HCT116 (cell line): ENCODE measurements around the gene HPN. TPM values are rescaled to one million over a fixed set of nuclear protein-coding genes. Genes with fewer than 3 reads are reported as not detected.

Source experiments
- ATAC-seq: fragments of 200-7000 bp; cut with Tn5 transposase; 2 replicates; pipeline ENCODE4 v1.9.1; 2020; ENCODE audit warnings: mild to moderate bottlenecking, moderate library complexity
- BruUV-seq: library from RNA; stranded (reverse); fragments of 400-500 nt; replicated peaks from 2 replicates; lab custom pipeline; 2021; lab: Mats Ljungman, UMichigan
- CTCF ChIA-PET: fragments of 300-600 bp; sonication (Branson Sonifier 250); formaldehyde crosslinking; loops from one replicate; lab custom pipeline; 2021; ENCODE audit warnings: antibody characterized with exemption; lab: Charles Lee
- POLR2A ChIA-PET: fragments of 300-600, 350-600 bp; sonication (Branson Sonifier 250); formaldehyde crosslinking; loops from one replicate; lab custom pipeline; 2021; ENCODE audit warnings: antibody characterized with exemption; lab: Charles Lee
- RAD21 ChIA-PET, 2 experiments: fragments of 300-600 bp; sonication (Branson Sonifier 250); formaldehyde crosslinking; loops; one replicate each; lab custom pipeline; 2023; ENCODE audit warnings: low total read pairs in 2 of 2; ENCODE audit not compliant: uncharacterized antibody in 2 of 2, unreplicated experiment in 2 of 2, low non-redundant PET in 1 of 2; lab: Charles Lee
- DNase-seq: peaks from one replicate; pipeline ENCODE4 v3.0.0-alpha.2; 2010; ENCODE audit warnings: low read depth, low spot score
- H2AFZ ChIP-seq: fragments of 200-600 bp; shearing (Covaris generic), sonication (generic); 2 replicates; pipeline ENCODE4 v1.6.1; 2017; ENCODE audit warnings: low read depth, mixed run types, mixed read lengths, antibody characterized with exemption, low read length; ENCODE audit not compliant: poor library complexity, severe bottlenecking
- H3K27ac ChIP-seq: 2 replicates; pipeline ENCODE4 v1.5.1; 2012; ENCODE audit warnings: low read depth, low read length
- H3K27me3 ChIP-seq: fragments of 200-600 bp; sonication (generic); 2 replicates; pipeline ENCODE4 v1.6.1; 2016; ENCODE audit warnings: mixed run types, low read length, mixed read lengths; ENCODE audit not compliant: insufficient read depth
- H3K36me3 ChIP-seq, 2 experiments: fragments of 200-500 bp in 1 of 2; fragments of 200-600 bp in 1 of 2; sonication (Bioruptor generic) in 1 of 2; sonication (generic) in 1 of 2; 2 replicates each; pipeline versions ENCODE4 v1.5.1 to v1.6.1; 2014 to 2016; ENCODE audit warnings: low read length in 2 of 2, inconsistent platforms in 1 of 2, mixed read lengths in 1 of 2, mixed run types in 1 of 2; ENCODE audit not compliant: insufficient read depth in 2 of 2, control insufficient read depth in 1 of 2
- H3K4me1 ChIP-seq, 2 experiments: fragments of 200-600 bp in 1 of 2; sonication (generic) in 1 of 2; 2 replicates each; pipeline versions ENCODE4 v1.5.1 to v1.6.1; 2012 to 2017; ENCODE audit warnings: low read length in 2 of 2, inconsistent platforms in 1 of 2, mild to moderate bottlenecking in 1 of 2, mixed read lengths in 1 of 2, mixed run types in 1 of 2, moderate library complexity in 1 of 2; ENCODE audit not compliant: insufficient read depth in 2 of 2, control insufficient read depth in 1 of 2
- H3K4me2 ChIP-seq: fragments of 200-600 bp; sonication (generic); 2 replicates; pipeline ENCODE4 v1.6.1; 2017; ENCODE audit warnings: mixed run types, low read length, mixed read lengths
- H3K4me3 ChIP-seq, 2 experiments: fragments of 200-600 bp in 1 of 2; sonication (generic) in 1 of 2; replicated peaks in 1 of 2; 2 replicates each; pipeline ENCODE4 v1.5.1; 2011 to 2016; ENCODE audit warnings: low read length in 2 of 2, control low read depth in 1 of 2, low read depth in 1 of 2, mild to moderate bottlenecking in 1 of 2, mixed read lengths in 1 of 2, mixed run types in 1 of 2
- H3K79me2 ChIP-seq: fragments of 200-600 bp; sonication (generic); 2 replicates; pipeline ENCODE4 v1.6.1; 2017; ENCODE audit warnings: mild to moderate bottlenecking, mixed run types, low read length, moderate library complexity, mixed read lengths; ENCODE audit not compliant: insufficient read depth
- H3K9ac ChIP-seq: fragments of 200-600 bp; sonication (generic); 2 replicates; pipeline ENCODE4 v1.6.1; 2016; ENCODE audit warnings: low read length, mixed read lengths
- H3K9me2 ChIP-seq: fragments of 200-600 bp; sonication (generic), shearing (Covaris generic); 2 replicates; pipeline ENCODE4 v1.6.1; 2017; ENCODE audit warnings: mixed run types, mild to moderate bottlenecking, moderate library complexity; ENCODE audit not compliant: insufficient read depth
- H3K9me3 ChIP-seq, 2 experiments: fragments of 200-500 bp in 1 of 2; fragments of 200-600 bp in 1 of 2; sonication (Bioruptor generic) in 1 of 2; sonication (generic) in 1 of 2; 2 replicates each; pipeline ENCODE4 v1.6.1; 2014 to 2017; ENCODE audit warnings: low read length in 2 of 2, mixed read lengths in 2 of 2, inconsistent platforms in 1 of 2, low read depth in 1 of 2, mild to moderate bottlenecking in 1 of 2, mixed run types in 1 of 2, moderate library complexity in 1 of 2; ENCODE audit not compliant: control insufficient read depth in 1 of 2, insufficient read depth in 1 of 2
- H4K20me1 ChIP-seq: fragments of 200-600 bp; sonication (generic), shearing (Covaris generic); 2 replicates; pipeline ENCODE4 v1.6.1; 2017; ENCODE audit warnings: mixed run types, mild to moderate bottlenecking, moderate library complexity; ENCODE audit not compliant: insufficient read depth
- CBX3 ChIP-seq: IDR thresholded peaks from 2 replicates; pipeline ENCODE4 v1.6.1; 2012; ENCODE audit warnings: low read depth
- CTCF ChIP-seq, 3 experiments: fragments of 200-600 bp in 1 of 3; sonication (generic) in 1 of 3; IDR thresholded peaks in 2 of 3; conservative IDR thresholded peaks in 1 of 3; 2 replicates each; pipeline ENCODE4 v1.5.1; 2012 to 2017; ENCODE audit warnings: low read depth in 2 of 3, low read length in 2 of 3, antibody characterized with exemption in 1 of 3, borderline replicate concordance in 1 of 3, control low read depth in 1 of 3, mild to moderate bottlenecking in 1 of 3, mixed read lengths in 1 of 3, mixed run types in 1 of 3, moderate library complexity in 1 of 3; ENCODE audit not compliant: insufficient read depth in 1 of 3
- FOSL1 ChIP-seq: IDR thresholded peaks from 2 replicates; pipeline ENCODE4 v1.6.1; 2012; ENCODE audit warnings: low read depth
- JUND ChIP-seq: IDR thresholded peaks from 2 replicates; pipeline ENCODE4 v1.6.1; 2012
- POLR2A ChIP-seq: IDR thresholded peaks from 2 replicates; pipeline ENCODE4 v1.7.0; 2011; ENCODE audit warnings: borderline replicate concordance; ENCODE audit not compliant: insufficient read depth, insufficient read length; ENCODE audit errors: extremely low read depth
- POLR2AphosphoS5 ChIP-seq: IDR thresholded peaks from 2 replicates; pipeline ENCODE4 v1.6.1; 2011; ENCODE audit warnings: mild to moderate bottlenecking, low read depth, low read length, moderate library complexity
- RAD21 ChIP-seq: IDR thresholded peaks from 2 replicates; pipeline ENCODE4 v1.6.1; 2012; ENCODE audit warnings: low read depth, mild to moderate bottlenecking
- REST ChIP-seq: IDR thresholded peaks from 2 replicates; pipeline ENCODE4 v1.6.1; 2012; ENCODE audit warnings: low read depth
- SIN3A ChIP-seq: IDR thresholded peaks from 2 replicates; pipeline ENCODE4 v1.6.1; 2012; ENCODE audit warnings: low read depth
- YY1 ChIP-seq: IDR thresholded peaks from 2 replicates; pipeline ENCODE4 v1.6.1; 2011; ENCODE audit warnings: low read length, low read depth, moderate library complexity, mild to moderate bottlenecking; ENCODE audit not compliant: insufficient replicate concordance; ENCODE audit errors: extremely low read depth
- ZFX ChIP-seq: fragments of 450-650 bp; IDR thresholded peaks from 2 replicates; pipeline ENCODE4 v1.6.1; 2017
- ZNF274 ChIP-seq: fragments of 200-500 bp; sonication (Bioruptor generic); IDR thresholded peaks from 2 replicates; pipeline ENCODE4 v1.6.1; 2014; ENCODE audit warnings: mild to moderate bottlenecking, low read depth, low read length, inconsistent platforms
- intact Hi-C: fragments of 100-400 bp; cut with micrococcal nuclease; formaldehyde crosslinking; loops from 2 replicates; pipeline ENCODE4 v1.10.0; 2022
- total RNA-seq: library from RNA; stranded (reverse); gene quantifications from one replicate; pipeline ENCODE4 v1.2.1, GENCODE V29; 2021; ENCODE audit not compliant: unreplicated experiment

The HPN gene
- total RNA-seq, 1 experiment from 2014 or later, result 0.32 TPM

GRCh38 chr19:35060160-35060855 lies 18.8 kb downstream of the HPN start:
- Histone ChIP-seq H4K20me1 (no peaks in the 10 kb centered on the region), H3K9me2 (no peaks in the 10 kb centered on the region), H3K27ac (no peak overlapping the region), H3K4me2 (no peak overlapping the region), H3K4me3 (no peak overlapping the region), H3K79me2 (no peaks in the 10 kb centered on the region), H3K4me1 (peaks cover 0 to 16% of the 10 kb centered on the region in 2 experiments; a peak in 2 of 4 replicates), H3K9ac (no peak overlapping the region), H2AFZ (no peak overlapping the region), H3K36me3 (no peaks in the 10 kb centered on the region), H3K27me3 (no peaks in the 10 kb centered on the region), H3K9me3 (no peaks in the 10 kb centered on the region)
- intact Hi-C loops, result no loop called here
- TF ChIP-seq YY1 (no peak), JUND (no peak), RAD21 (no peak), SIN3A (no peak), POLR2A (no peak), CBX3 (no peak), CTCF (IDR thresholded peaks at IDR 0.05 in 2 of 3, conservative IDR thresholded peaks at IDR 0.05 in 1 of 3; ENCODE audit: borderline replicate concordance in 1 of 3, insufficient read depth in 1 of 3, low read depth in 2 of 3, low read length in 2 of 3) (no peak), ZNF274 (no peak), REST (no peak), POLR2AphosphoS5 (no peak), ZFX (no peak), FOSL1 (no peak)
- no TSS peak for BruUV-seq
- CTCF ChIA-PET, result no interaction called here
- ATAC-seq, result no peak
- no peak for DNase-seq
- POLR2A ChIA-PET, result no interaction called here
- RAD21 ChIA-PET, result no interaction called here
